Fibroblast of pulmonary artery (primary cell): ENCODE results near the gene KCNIP4.
A peak's percentile ranks its signal among the peaks of the same experiment; 100 is the strongest.
"Not testable (repeated sequence)": the region's sequence is repeated elsewhere in the genome, so short reads cannot be mapped to it uniquely, and the experiment has no call there.

ENCODE experiments used
- DNase-seq: peaks from one replicate; pipeline ENCODE4 v3.0.0-alpha.2; 2010; ENCODE audit warnings: low read depth
- H3K4me3 ChIP-seq: replicated peaks from 2 replicates; pipeline ENCODE4 v1.5.1; 2011; ENCODE audit warnings: low read depth, mild to moderate bottlenecking, control low read depth, low read length, moderate library complexity
- TF ChIP-seq, protein P1 (sequence below): IDR thresholded peaks from 2 replicates; pipeline ENCODE4 v1.5.1; 2011; ENCODE audit warnings: mild to moderate bottlenecking, control low read depth, low read length, inconsistent platforms; ENCODE audit errors: missing control alignments

KCNIP4 gene

GRCh38 chr4:20825505-20825904 is 1123.1 kb downstream of the KCNIP4 start:
- H3K4me3 ChIP-seq = no peak overlapping the region
- no peak for DNase-seq
- TF ChIP-seq, protein P1, sequence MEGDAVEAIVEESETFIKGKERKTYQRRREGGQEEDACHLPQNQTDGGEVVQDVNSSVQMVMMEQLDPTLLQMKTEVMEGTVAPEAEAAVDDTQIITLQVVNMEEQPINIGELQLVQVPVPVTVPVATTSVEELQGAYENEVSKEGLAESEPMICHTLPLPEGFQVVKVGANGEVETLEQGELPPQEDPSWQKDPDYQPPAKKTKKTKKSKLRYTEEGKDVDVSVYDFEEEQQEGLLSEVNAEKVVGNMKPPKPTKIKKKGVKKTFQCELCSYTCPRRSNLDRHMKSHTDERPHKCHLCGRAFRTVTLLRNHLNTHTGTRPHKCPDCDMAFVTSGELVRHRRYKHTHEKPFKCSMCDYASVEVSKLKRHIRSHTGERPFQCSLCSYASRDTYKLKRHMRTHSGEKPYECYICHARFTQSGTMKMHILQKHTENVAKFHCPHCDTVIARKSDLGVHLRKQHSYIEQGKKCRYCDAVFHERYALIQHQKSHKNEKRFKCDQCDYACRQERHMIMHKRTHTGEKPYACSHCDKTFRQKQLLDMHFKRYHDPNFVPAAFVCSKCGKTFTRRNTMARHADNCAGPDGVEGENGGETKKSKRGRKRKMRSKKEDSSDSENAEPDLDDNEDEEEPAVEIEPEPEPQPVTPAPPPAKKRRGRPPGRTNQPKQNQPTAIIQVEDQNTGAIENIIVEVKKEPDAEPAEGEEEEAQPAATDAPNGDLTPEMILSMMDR = no peak

DNA sequence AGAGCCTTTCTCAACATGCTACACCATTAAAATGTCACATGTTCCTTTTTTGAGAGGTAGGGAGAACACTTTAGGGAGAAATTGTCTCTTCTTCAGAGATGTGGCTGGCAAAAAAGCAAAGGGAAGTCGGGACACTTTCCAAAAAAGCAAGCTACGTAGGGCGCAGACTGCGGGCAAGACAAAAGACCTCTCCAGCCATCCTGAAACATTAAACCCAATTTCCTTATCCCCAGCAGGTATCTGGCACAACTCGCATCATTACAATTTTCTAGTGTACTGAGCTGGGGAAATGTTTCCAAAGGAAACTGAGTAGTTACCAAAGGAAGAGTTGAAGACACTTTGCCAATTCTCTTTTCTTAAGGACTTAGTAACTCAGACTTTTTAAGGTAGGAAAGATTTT is 1132.3 kb downstream of the KCNIP4 start:
- TF ChIP-seq, protein P1 = no peak
- DNase-seq = no peak
- no peak overlapping the region for H3K4me3 ChIP-seq

DNA sequence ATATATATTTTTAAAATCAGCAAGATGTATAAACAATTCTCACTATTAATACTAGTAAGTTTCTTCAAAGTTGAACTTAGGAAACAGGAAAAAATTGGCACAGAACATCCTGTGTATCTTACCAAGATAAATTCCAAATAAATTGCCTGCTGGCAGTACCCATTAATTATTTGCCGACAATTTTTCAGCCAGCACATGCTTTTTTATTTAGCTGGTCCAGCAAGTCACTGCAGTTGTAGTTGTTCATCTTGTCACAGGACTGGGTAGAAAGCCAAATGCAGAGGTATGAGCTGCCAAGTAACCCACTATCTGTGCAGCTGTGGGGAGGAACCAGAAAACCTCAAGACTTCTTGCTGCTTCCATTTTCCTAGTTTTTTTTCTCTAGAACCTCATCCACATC is 1134.9 kb downstream of the KCNIP4 start:
- H3K4me3 ChIP-seq = no peak overlapping the region
- TF ChIP-seq, protein P1 = no peak
- peak; percentile 7 for DNase-seq

DNA sequence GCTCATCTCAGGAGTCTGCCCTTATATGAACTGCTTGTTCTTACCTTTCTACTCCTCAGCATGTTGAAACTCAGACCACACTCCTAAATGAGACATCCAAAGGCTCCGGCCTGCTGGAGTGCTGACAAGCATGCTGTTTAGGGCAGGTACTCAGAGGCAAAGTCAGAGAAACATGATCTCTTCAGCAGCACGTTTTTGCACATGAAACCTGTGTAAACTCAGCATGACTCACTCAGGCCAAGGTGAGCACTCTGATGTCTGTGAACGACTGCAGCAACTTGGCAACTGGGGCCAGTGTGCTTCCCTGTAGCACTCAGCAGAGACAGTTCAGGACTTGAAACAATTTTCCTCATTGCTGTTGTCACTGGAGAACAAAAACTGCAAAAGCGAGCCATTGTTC is 1138.8 kb downstream of the KCNIP4 start:
- no peak overlapping the region for H3K4me3 ChIP-seq
- DNase-seq = no peak
- TF ChIP-seq, protein P1 = no peak

GRCh38 chr4:20805716-20806115 is 1142.9 kb downstream of the KCNIP4 start:
- TF ChIP-seq, protein P1 = no peak
- no peak overlapping the region for H3K4me3 ChIP-seq
- no peak for DNase-seq

GRCh38 chr4:20787940-20788665 is 1160.5 kb downstream of the KCNIP4 start:
- TF ChIP-seq, protein P1 = no peak
- no peak overlapping the region for H3K4me3 ChIP-seq
- DNase-seq = no peak

DNA sequence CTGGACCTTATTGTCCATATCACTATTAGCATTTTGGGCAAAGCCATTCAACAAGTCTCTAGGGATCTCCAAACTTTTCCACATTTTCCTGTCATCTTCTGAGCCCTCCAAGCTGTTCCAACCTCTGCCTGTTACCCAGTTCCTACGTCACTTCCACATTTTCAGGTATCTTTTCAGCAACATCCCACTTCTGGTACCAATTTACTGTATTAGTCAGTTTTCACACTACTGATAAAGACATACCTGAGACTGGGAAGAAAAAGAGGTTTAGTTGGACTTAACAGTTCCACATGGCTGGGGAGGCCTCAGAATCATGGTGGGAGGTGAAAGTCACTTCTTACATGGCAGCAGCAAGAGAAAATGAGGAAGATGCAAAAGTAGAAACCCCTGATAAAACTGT is 1165.4 kb downstream of the KCNIP4 start:
- not testable (repeated sequence) for H3K4me3 ChIP-seq, DNase-seq
